ENCODE measurements around the gene EIF5A. TPM values are rescaled to one million over a fixed set of nuclear protein-coding genes. Genes with fewer than 3 reads are reported as not detected.

The EIF5A gene
- total and polyA plus RNA-seq, 9 of the 15 experiments (the other 6 are each of a cell fraction or from before 2014, with no cell fraction given) = 22.9 to 1,163 (median 772) TPM

GRCh38 chr17:7262935-7263800 is 44.3 kb upstream of the EIF5A start (continued):
- TF ChIP-seq AFF1 (IDR thresholded peaks at IDR 0.05; ENCODE audit: low read depth in 1 of 2, partially characterized antibody in 2 of 2) (peak in 1 of 2 experiments; percentile 69), ZEB2 (IDR thresholded peaks at IDR 0.05) (peak; percentile 59), CBX8 (IDR thresholded peaks at IDR 0.05; ENCODE audit: borderline replicate concordance, extremely low read depth, low read depth, low read length, poor library complexity, severe bottlenecking) (no peak), BRD9 (IDR thresholded peaks at IDR 0.05; ENCODE audit: low read depth, partially characterized antibody) (peak; percentile 92), BCOR (IDR thresholded peaks at IDR 0.05) (peak; percentile 81), RNF2 (IDR thresholded peaks at IDR 0.05) (peak; percentile 12; the same call in 1 of the 2 replicates), MEF2D (tag; conservative IDR thresholded peaks at IDR 0.05; ENCODE audit: low read depth) (0 out of 2 replicates have a peak, but pooled peaks have one; percentile 33), E2F1 (CRISPR knock-in tag; IDR thresholded peaks at IDR 0.05) (no peak), TEAD1 (CRISPR knock-in tag; IDR thresholded peaks at IDR 0.05) (no peak), EP400 (IDR thresholded peaks at IDR 0.05) (0 out of 2 replicates have a peak, but pooled peaks have one; percentile 25), ZNF280B (CRISPR knock-in tag; IDR thresholded peaks at IDR 0.05) (no peak), KAT7 (CRISPR knock-in tag; IDR thresholded peaks at IDR 0.05; ENCODE audit: borderline replicate concordance) (no peak; the same call in 1 of the 2 replicates), VEZF1 (CRISPR knock-in tag; IDR thresholded peaks at IDR 0.05) (peak; percentile 42; the same call in 1 of the 2 replicates), CHCHD3 (CRISPR knock-in tag; IDR thresholded peaks at IDR 0.05) (no peak), TAF1 (IDR thresholded peaks at IDR 0.05; ENCODE audit: control insufficient read depth, extremely low read depth, insufficient read depth, low read length, severe bottlenecking) (peak; percentile 39), FOXP1 (CRISPR knock-in tag; IDR thresholded peaks at IDR 0.05) (0 out of 2 replicates have a peak, but pooled peaks have one; percentile 53)
